GM12801 (cell line): ENCODE results near the gene MYBPHL.

Experiments used
- CTCF ChIP-seq: IDR thresholded peaks from one replicate; pipeline ENCODE4 v1.5.1; 2011; ENCODE audit warnings: control low read depth; ENCODE audit not compliant: insufficient read length; ENCODE audit errors: extremely low read depth

The MYBPHL gene

GRCh38 chr1:109282952-109283747, 23.7 kb downstream of the MYBPHL start, which contains the start of gene PSRC1:
Gene PSRC1, minus strand, starts transcription at chr1:109283145.
- no peak for TF ChIP-seq CTCF

GRCh38 chr1:109282497-109282951, 24.3 kb downstream of the MYBPHL start:
- TF ChIP-seq CTCF = no peak

GRCh38 chr1:109281680-109282496, 24.9 kb downstream of the MYBPHL start:
- TF ChIP-seq CTCF = no peak

- no peak for TF ChIP-seq CTCF
These were observed 25.9 kb downstream of the MYBPHL start for GRCh38 chr1:109280862-109281261.

- TF ChIP-seq CTCF = no peak
These were observed 27.1 kb downstream of the MYBPHL start for GRCh38 chr1:109279615-109280278.

- peak; percentile 82 for TF ChIP-seq CTCF
These were observed 29.2 kb downstream of the MYBPHL start for GRCh38 chr1:109277434-109278204.
